Stomach (tissue), 4 donors: ENCODE measurements around the gene LRRC75B.

ENCODE experiments used
- CTCF ChIP-seq, 7 experiments: fragments of 450-650 bp in 4 of 7; fragments of 200-600 bp in 3 of 7; sonication (generic) in 3 of 7; IDR thresholded peaks; one replicate each; pipeline ENCODE4 v1.5.1; 2016 to 2019; ENCODE audit warnings: antibody characterized with exemption in 7 of 7, control low read depth in 2 of 7, mild to moderate bottlenecking in 1 of 7
- POLR2A ChIP-seq, 4 donors: fragments of 450-650 bp; IDR thresholded peaks; one replicate each; pipeline ENCODE4 v1.6.1; 2016; ENCODE audit warnings: antibody characterized with exemption in 4 of 4, control low read depth in 2 of 4, mild to moderate bottlenecking in 1 of 4, moderate library complexity in 1 of 4
- POLR2AphosphoS5 ChIP-seq, 3 donors: sonication (generic); formaldehyde crosslinking; IDR thresholded peaks; one replicate each; pipeline ENCODE4 v1.6.1; 2016; ENCODE audit warnings: antibody characterized with exemption in 3 of 3

GRCh38 chr22:24595863-24596262 is 3.0 kb upstream of the LRRC75B start:
- TF ChIP-seq CTCF (IDR thresholded peaks at IDR 0.05) = no peak
- TF ChIP-seq POLR2A (IDR thresholded peaks at IDR 0.05) = no peak
- no peak for TF ChIP-seq POLR2AphosphoS5 (IDR thresholded peaks at IDR 0.05)
